A673 (cell line): Measurements from ENCODE around the gene RBM11. TPM values are rescaled to one million over a fixed set of nuclear protein-coding genes. Genes with fewer than 3 reads are reported as not detected.

Source experiments
- BruUV-seq: library from RNA; stranded (reverse); fragments of 400-500 nt; replicated peaks from 2 replicates; lab custom pipeline; 2021; lab: Mats Ljungman, UMichigan
- CTCF ChIA-PET: fragments of 300-600 bp; sonication (Branson Sonifier 250); formaldehyde crosslinking; loops from one replicate; lab custom pipeline; 2022; ENCODE audit warnings: antibody characterized with exemption; lab: Charles Lee
- POLR2A ChIA-PET: fragments of 300-600 bp; sonication (Branson Sonifier 250); formaldehyde crosslinking; loops from one replicate; lab custom pipeline; 2022; ENCODE audit warnings: antibody characterized with exemption; ENCODE audit not compliant: low non-redundant PET; lab: Charles Lee
- DNase-seq: peaks from one replicate; pipeline ENCODE4 v3.0.0-alpha.2; 2015; ENCODE audit warnings: low spot score
- H3K27ac ChIP-seq: fragments of 200-600 bp; sonication (generic); 2 replicates; pipeline ENCODE4 v1.5.1; 2016; ENCODE audit warnings: mixed run types, low read depth, mild to moderate bottlenecking, mixed read lengths, antibody characterized with exemption, low read length; ENCODE audit not compliant: poor library complexity, severe bottlenecking
- H3K27me3 ChIP-seq: fragments of 200-600 bp; sonication (generic); replicated peaks from 2 replicates; pipeline ENCODE4 v1.6.1; 2017; ENCODE audit warnings: mixed run types, low read depth, mild to moderate bottlenecking, mixed read lengths, antibody characterized with exemption, low read length; ENCODE audit not compliant: insufficient read depth, poor library complexity
- H3K36me3 ChIP-seq: fragments of 200-600 bp; sonication (generic); 2 replicates; pipeline ENCODE4 v1.6.1; 2016; ENCODE audit warnings: mixed run types, mild to moderate bottlenecking, mixed read lengths, antibody characterized with exemption, low read length; ENCODE audit not compliant: insufficient read depth, poor library complexity, severe bottlenecking
- H3K4me1 ChIP-seq: fragments of 200-600 bp; sonication (generic); 2 replicates; pipeline ENCODE4 v1.6.1; 2017; ENCODE audit warnings: mixed run types, mild to moderate bottlenecking, mixed read lengths, antibody characterized with exemption, low read length; ENCODE audit not compliant: insufficient read depth, poor library complexity, severe bottlenecking
- H3K4me3 ChIP-seq: fragments of 200-600 bp; sonication (generic); 2 replicates; pipeline ENCODE4 v1.5.1; 2016; ENCODE audit warnings: low read depth, mixed run types, mild to moderate bottlenecking, mixed read lengths, low read length; ENCODE audit not compliant: poor library complexity, severe bottlenecking
- H3K9me3 ChIP-seq: fragments of 200-600 bp; sonication (generic); 2 replicates; pipeline ENCODE4 v1.6.1; 2016; ENCODE audit warnings: mixed run types, low read depth, mild to moderate bottlenecking, mixed read lengths, antibody characterized with exemption, low read length; ENCODE audit not compliant: poor library complexity, severe bottlenecking
- CTCF ChIP-seq: fragments of 300-800, 200-600 bp; sonication (generic); conservative IDR thresholded peaks from 2 replicates; pipeline ENCODE4 v1.5.1; 2017; ENCODE audit warnings: low read depth, mild to moderate bottlenecking, antibody characterized with exemption, low read length, moderate library complexity, mixed read lengths
- EZH2 ChIP-seq: fragments of 200-600 bp; sonication (generic); IDR thresholded peaks from 2 replicates; pipeline ENCODE4 v1.6.1; 2017; ENCODE audit warnings: borderline replicate concordance, low read depth, mild to moderate bottlenecking, mixed read lengths, antibody characterized with exemption, low read length; ENCODE audit not compliant: poor library complexity, severe bottlenecking
- intact Hi-C: fragments of 100-400 bp; cut with micrococcal nuclease; formaldehyde crosslinking; loops from one replicate; pipeline ENCODE4 v1.10.0; 2022; ENCODE audit not compliant: unreplicated experiment
- total RNA-seq: library from RNA; stranded (reverse); gene quantifications from 2 replicates; pipeline ENCODE4 v1.2.3, GENCODE V29; 2021

Gene RBM11
- total RNA-seq, 1 experiment from 2014 or later, result 319 TPM

GRCh38 chr21:14235101-14235500 is 19.1 kb downstream of the RBM11 start:
- Histone ChIP-seq H3K4me3 (no peak overlapping the region), H3K9me3 (peaks cover 9% of the 10 kb centered on the region), H3K27ac (no peak overlapping the region), H3K4me1 (peaks cover 21% of the 10 kb centered on the region), H3K36me3 (no peaks in the 10 kb centered on the region), H3K27me3 (no peaks in the 10 kb centered on the region)
- TF ChIP-seq CTCF (no peak), EZH2 (no peak)
- ChIA-PET POLR2A (no interaction called here), CTCF (no interaction called here)
- no peak for DNase-seq
- intact Hi-C loops, result no loop called here
- no TSS peak for BruUV-seq

GRCh38 chr21:14236180-14236579 is 20.2 kb downstream of the RBM11 start:
- TF ChIP-seq CTCF (no peak), EZH2 (no peak)
- Histone ChIP-seq H3K27me3 (no peaks in the 10 kb centered on the region), H3K27ac (no peak overlapping the region), H3K9me3 (no peaks in the 10 kb centered on the region), H3K36me3 (no peaks in the 10 kb centered on the region), H3K4me1 (peaks cover 21% of the 10 kb centered on the region), H3K4me3 (no peak overlapping the region)
- no peak for DNase-seq
- no TSS peak for BruUV-seq
- ChIA-PET CTCF (no interaction called here), POLR2A (no interaction called here)
- intact Hi-C loops, result no loop called here

- ChIA-PET POLR2A (no interaction called here), CTCF (no interaction called here)
- peak; percentile 46 for DNase-seq
- TF ChIP-seq EZH2 (no peak), CTCF (no peak)
- Histone ChIP-seq H3K27me3 (no peaks in the 10 kb centered on the region), H3K9me3 (no peaks in the 10 kb centered on the region), H3K27ac (peak overlapping the region; percentile 46), H3K36me3 (no peaks in the 10 kb centered on the region), H3K4me1 (peaks cover 38% of the 10 kb centered on the region), H3K4me3 (no peak overlapping the region)
- intact Hi-C loops, result no loop called here
- no TSS peak for BruUV-seq
These were observed 23.3 kb downstream of the RBM11 start for GRCh38 chr21:14239281-14239680.
